IPS-18c (cell line): ENCODE measurements around the gene TEC.

Experiments
- H3K4me3 ChIP-seq: 2 replicates; pipeline ENCODE4 v1.7.0; 2013; ENCODE audit warnings: low read depth, mild to moderate bottlenecking, low read length, moderate library complexity; ENCODE audit not compliant: insufficient read depth
- H3K9me3 ChIP-seq: one replicate; pipeline ENCODE4 v1.6.1; 2013; ENCODE audit warnings: mild to moderate bottlenecking, low read length, moderate library complexity; ENCODE audit not compliant: control insufficient read depth, insufficient read depth

TEC gene

DNA sequence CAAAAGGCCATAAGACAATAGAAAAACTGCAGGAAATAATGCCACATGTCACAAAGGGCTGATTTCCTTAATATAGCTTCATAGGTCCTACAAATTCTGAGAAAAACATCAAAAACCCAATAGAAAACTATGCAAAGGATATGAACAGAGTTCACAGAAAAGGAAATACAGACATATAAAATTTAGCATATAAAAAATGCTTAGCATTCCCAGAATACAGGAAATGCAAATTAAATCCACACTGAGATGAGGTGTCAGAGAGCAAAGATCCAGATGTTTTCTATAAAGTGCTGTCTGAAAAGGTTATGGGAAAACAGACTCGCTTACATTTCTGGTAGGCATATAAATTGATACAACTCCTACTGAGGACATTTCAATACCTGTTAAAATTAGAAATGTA, 169.4 kb downstream of the TEC start:
- Histone ChIP-seq H3K4me3 (no peak overlapping the region), H3K9me3 (no peaks in the 10 kb centered on the region)

DNA sequence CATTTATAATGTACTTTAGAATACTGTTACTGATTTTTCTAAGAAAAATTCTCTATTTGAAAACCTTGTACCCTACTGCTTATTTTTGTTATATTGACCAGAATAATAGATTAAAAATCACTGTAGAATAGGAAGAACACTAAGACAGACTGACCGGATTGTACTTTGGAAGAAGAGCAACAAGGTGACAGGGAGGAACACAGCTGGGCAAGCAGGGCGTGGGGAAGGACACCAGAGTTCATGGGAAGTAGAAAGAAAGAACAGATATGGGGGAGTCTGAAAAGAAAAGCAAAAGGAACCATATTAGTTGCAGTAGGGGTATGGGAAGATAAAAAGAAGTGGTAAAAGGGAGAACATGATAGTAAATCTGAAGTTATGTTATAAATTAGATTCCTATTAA, 174.2 kb downstream of the TEC start:
- no peak overlapping the region for H3K4me3 ChIP-seq
- H3K9me3 ChIP-seq = no peaks in the 10 kb centered on the region

DNA sequence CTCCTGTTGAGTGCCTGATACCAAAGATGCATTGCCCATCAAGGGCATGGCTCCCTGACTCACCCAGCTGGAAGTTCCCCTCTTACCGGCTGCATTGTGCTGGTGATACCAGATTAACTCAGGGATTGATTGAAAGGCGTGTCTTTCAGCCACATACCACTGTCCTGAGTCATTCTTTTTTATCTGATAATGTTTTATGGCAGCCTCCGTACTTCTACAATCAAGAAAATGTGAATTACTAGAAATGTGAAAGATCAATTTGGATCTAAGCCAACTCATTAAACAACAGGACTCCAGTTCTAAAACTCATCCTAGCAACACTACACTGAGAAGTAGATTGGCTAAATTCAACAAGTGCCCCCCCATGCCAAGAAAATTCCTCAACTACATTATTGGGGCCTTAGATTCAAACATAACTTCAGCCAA, 175.6 kb downstream of the TEC start:
- Histone ChIP-seq H3K4me3 (no peak overlapping the region), H3K9me3 (no peaks in the 10 kb centered on the region)

DNA sequence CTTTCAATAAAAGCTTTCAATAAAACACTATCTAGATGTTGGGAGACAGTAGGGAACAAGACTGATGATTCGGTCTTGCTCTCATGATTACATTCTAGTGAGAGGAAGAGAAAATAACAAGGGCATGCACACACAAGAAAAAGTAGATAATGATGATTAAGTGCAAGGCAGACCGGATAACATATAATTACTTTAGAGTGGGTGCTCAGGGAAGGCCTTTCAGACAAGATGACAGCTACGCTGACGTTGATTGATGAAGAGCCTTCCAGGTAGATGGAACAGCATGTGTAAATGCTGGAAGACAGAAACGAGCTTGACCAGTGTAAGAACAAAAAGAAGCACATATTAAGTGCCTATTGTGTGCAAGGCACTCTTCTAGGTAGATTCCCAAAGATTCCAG, 179.0 kb downstream of the TEC start:
- H3K4me3 ChIP-seq = no peak overlapping the region
- no peaks in the 10 kb centered on the region for H3K9me3 ChIP-seq

DNA sequence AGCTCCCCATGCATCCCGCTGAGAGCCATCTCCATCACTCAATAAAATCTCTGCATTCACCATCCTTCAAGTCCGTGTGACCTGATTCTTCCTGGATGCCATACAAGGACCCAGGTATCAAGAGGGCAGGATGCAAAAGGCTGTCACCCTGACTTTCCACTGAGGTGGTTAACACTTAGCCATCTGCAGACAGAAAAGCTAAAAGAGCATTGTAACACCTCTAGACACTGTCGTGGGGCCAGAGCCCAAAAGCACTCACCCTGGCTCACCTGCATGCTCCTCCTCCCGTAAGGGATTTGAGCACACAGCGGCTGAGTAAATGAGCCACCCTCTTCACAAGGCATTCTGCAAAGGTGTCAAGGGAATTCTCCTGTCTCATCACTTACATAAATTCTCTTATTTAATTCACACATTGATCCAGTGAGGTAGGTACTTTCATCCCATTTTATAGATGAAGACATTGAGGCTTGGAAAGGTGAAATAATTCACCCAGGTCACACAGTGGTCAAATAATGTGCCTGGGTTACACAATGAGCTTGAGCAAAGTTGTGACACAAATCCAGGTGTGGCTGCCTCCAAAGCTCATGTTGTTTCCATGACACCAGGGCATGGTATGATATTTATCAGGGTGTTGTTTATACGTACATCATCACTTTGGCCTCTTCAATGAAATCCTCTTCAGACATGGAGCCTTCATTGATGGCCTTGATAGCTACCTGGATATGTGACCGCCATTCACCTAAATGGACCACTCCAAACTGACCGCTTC, 183.6 kb downstream of the TEC start:
- H3K4me3 ChIP-seq = no peak overlapping the region
- no peaks in the 10 kb centered on the region for H3K9me3 ChIP-seq
